ENCODE results near the gene SRC. TPM values are rescaled to one million over a fixed set of nuclear protein-coding genes. Genes with fewer than 3 reads are reported as not detected.

The SRC gene
- polyA plus RNA-seq, 1 of the 3 experiments (the other 2 are of a cell fraction), result 23.8 TPM

DNA sequence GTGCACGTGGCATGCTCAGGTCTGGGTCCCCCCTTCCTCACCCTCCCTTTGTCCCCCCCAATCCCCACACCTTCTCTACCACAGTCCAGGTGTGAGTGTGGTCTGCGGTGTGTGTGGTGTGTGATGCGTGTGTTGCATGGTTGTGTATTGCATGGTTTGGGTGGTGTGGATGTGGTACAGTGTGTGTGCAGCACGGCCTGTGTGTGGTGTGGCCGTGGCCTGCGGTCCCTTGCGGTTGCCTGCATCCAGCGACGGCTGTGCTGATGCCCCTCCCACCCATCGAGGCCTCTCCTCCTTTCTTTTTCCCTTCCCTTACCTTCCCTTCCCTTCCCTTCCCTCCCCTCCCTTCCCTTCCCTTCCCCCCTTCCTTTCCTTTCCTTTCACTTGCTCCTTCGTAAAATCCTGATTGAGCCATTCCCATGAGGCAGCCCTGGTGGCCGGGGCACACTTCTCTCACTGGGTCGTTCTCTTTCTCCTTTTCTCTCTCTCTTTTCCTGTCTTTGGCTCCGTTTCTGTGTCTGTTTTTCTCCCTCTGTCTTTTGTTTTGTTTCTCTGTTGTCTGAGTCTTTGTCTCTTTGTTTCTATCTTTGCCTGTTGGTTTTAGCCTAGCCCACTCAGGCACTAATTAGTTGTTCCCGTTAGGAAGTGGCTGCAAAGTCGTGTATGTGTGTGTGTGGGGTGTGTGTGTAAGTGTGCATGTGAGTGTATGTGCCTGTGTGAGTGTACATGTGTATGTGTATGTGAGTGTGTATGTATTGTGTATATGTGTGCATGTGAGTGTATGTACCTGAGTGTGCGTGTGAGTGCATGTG, 65.7 kb downstream of the SRC start (continued):
- no peak for TF ChIP-seq ZBTB33 (IDR thresholded peaks at IDR 0.05; ENCODE audit: borderline replicate concordance, low read depth)

DNA sequence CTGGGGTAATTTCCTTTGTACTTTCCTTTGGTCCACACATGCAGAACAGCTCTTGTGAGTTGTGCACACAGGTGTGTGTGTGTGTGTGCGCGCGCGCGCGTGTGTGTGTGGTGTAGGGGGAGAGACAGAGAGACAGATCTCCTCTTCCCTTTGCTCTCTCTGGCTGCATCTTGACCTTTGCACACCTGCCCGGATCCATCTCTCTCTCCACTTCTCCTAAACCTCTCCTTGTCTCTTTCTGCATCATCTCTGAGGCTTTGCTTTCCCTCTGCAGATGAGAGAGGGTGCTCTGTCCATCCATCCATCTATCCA, 67.0 kb downstream of the SRC start:
- CTCF ChIA-PET, result no interaction called here
- Histone ChIP-seq H4K20me1 (ENCODE audit: insufficient read depth) (no peaks in the 10 kb centered on the region), H3K4me2 (no peak overlapping the region), H2AFZ (ENCODE audit: low read depth) (no peak overlapping the region), H3K36me3 (replicated peaks in 1 of 2; ENCODE audit: control insufficient read depth in 1 of 2, insufficient read depth in 2 of 2, low read length in 1 of 2) (no peaks in the 10 kb centered on the region), H3K27me3 (ENCODE audit: insufficient read depth) (0 out of 2 replicates have a peak, but pooled peaks cover 8% of the 10 kb centered on the region), H3F3A (replicated peaks; ENCODE audit: insufficient read depth) (no peaks in the 10 kb centered on the region), H3K4me3 (ENCODE audit: low read depth in 2 of 2, low read length in 1 of 2) (no peak overlapping the region), H3K4me1 (ENCODE audit: control insufficient read depth in 1 of 2, insufficient read depth in 2 of 2, low read depth in 1 of 2, low read length in 1 of 2) (peaks cover 0 to 32% of the 10 kb centered on the region in 2 experiments; a peak in 1 of 4 replicates), H3K79me2 (ENCODE audit: insufficient read depth) (no peaks in the 10 kb centered on the region), H3K9me3 (no peaks in the 10 kb centered on the region), H3K9ac (no peak overlapping the region), H3K27ac (ENCODE audit: low read depth in 2 of 2, low read length in 1 of 2) (no peak overlapping the region), H3K9me2 (no peaks in the 10 kb centered on the region)
- TF ChIP-seq MEF2A (IDR thresholded peaks at IDR 0.05; ENCODE audit: borderline replicate concordance, low read depth) (no peak), RXRA (IDR thresholded peaks at IDR 0.05; ENCODE audit: borderline replicate concordance, low read depth) (no peak), TCF12 (IDR thresholded peaks at IDR 0.05) (no peak), EP300 (IDR thresholded peaks at IDR 0.05; ENCODE audit: borderline replicate concordance in 1 of 2, low read depth in 1 of 2, low read length in 1 of 2) (no peak), FOSL2 (IDR thresholded peaks at IDR 0.05; ENCODE audit: borderline replicate concordance, low read depth) (no peak), YY1 (IDR thresholded peaks at IDR 0.05; ENCODE audit: low read depth) (no peak), NFIC (IDR thresholded peaks at IDR 0.05; ENCODE audit: borderline replicate concordance) (no peak), CHD2 (IDR thresholded peaks at IDR 0.05; ENCODE audit: low read length, partially characterized antibody) (no peak), SMC3 (IDR thresholded peaks at IDR 0.05; ENCODE audit: low read depth, low read length) (no peak), NRF1 (IDR thresholded peaks at IDR 0.05; ENCODE audit: low read depth, low read length) (no peak), FOXM1 (IDR thresholded peaks at IDR 0.05; ENCODE audit: low read depth) (no peak), IRF3 (IDR thresholded peaks at IDR 0.05; ENCODE audit: low read depth, low read length) (no peak), MAX (IDR thresholded peaks at IDR 0.05; ENCODE audit: low read depth) (no peak)
- TF ChIP-seq, protein P1, sequence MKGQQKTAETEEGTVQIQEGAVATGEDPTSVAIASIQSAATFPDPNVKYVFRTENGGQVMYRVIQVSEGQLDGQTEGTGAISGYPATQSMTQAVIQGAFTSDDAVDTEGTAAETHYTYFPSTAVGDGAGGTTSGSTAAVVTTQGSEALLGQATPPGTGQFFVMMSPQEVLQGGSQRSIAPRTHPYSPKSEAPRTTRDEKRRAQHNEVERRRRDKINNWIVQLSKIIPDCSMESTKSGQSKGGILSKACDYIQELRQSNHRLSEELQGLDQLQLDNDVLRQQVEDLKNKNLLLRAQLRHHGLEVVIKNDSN (IDR thresholded peaks at IDR 0.05; ENCODE audit: borderline replicate concordance, low read depth), result no peak
- TF ChIP-seq, protein P2, sequence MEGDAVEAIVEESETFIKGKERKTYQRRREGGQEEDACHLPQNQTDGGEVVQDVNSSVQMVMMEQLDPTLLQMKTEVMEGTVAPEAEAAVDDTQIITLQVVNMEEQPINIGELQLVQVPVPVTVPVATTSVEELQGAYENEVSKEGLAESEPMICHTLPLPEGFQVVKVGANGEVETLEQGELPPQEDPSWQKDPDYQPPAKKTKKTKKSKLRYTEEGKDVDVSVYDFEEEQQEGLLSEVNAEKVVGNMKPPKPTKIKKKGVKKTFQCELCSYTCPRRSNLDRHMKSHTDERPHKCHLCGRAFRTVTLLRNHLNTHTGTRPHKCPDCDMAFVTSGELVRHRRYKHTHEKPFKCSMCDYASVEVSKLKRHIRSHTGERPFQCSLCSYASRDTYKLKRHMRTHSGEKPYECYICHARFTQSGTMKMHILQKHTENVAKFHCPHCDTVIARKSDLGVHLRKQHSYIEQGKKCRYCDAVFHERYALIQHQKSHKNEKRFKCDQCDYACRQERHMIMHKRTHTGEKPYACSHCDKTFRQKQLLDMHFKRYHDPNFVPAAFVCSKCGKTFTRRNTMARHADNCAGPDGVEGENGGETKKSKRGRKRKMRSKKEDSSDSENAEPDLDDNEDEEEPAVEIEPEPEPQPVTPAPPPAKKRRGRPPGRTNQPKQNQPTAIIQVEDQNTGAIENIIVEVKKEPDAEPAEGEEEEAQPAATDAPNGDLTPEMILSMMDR (IDR thresholded peaks at IDR 0.05), result no peak
- POLR2A ChIA-PET, result no interaction called here
- 96% methylated on average over 7 of the region's 7 CpGs for WGBS (ENCODE audit: low lambda C conversion rate)
- DNase-seq, result no peak

All from SK-N-SH (cell line).